Endothelial cell (in vitro differentiated cells): Measurements from ENCODE around the gene SLC7A14. TPM values are rescaled to one million over a fixed set of nuclear protein-coding genes. Genes with fewer than 3 reads are reported as not detected.

Experiments used
- DNase-seq: peaks from one replicate; pipeline ENCODE4 v3.0.0; 2021; ENCODE audit warnings: low spot score
- H3K27ac Mint-ChIP-seq: one replicate; pipeline ENCODE4 v1.8.0; 2021; ENCODE audit warnings: mixed read lengths, inconsistent platforms; ENCODE audit not compliant: unreplicated experiment
- H3K27me3 Mint-ChIP-seq: one replicate; pipeline ENCODE4 v1.8.0; 2021; ENCODE audit warnings: mild to moderate bottlenecking, moderate library complexity, mixed read lengths, inconsistent platforms; ENCODE audit not compliant: unreplicated experiment
- H3K36me3 Mint-ChIP-seq: one replicate; pipeline ENCODE4 v1.8.0; 2021; ENCODE audit warnings: mild to moderate bottlenecking, low read depth, mixed read lengths, inconsistent platforms; ENCODE audit not compliant: unreplicated experiment
- H3K4me1 Mint-ChIP-seq: one replicate; pipeline ENCODE4 v1.8.0; 2021; ENCODE audit warnings: mild to moderate bottlenecking, mixed read lengths, inconsistent platforms; ENCODE audit not compliant: unreplicated experiment
- H3K4me3 Mint-ChIP-seq: one replicate; pipeline ENCODE4 v1.8.0; 2021; ENCODE audit warnings: mild to moderate bottlenecking, mixed read lengths, inconsistent platforms; ENCODE audit not compliant: unreplicated experiment
- H3K9me3 Mint-ChIP-seq: one replicate; pipeline ENCODE4 v1.8.0; 2021; ENCODE audit warnings: mixed read lengths, inconsistent platforms; ENCODE audit not compliant: unreplicated experiment
- CTCF ChIP-seq: fragments of 200-600 bp; sonication (generic); IDR thresholded peaks from one replicate; pipeline ENCODE4 v1.5.0; 2021; ENCODE audit warnings: antibody characterized with exemption; ENCODE audit not compliant: unreplicated experiment
- total RNA-seq: library from RNA; stranded (reverse); fragmentation: NEBNext Ultra II Directional; extraction: Animal tissue kit (Norgen Biotek cat#: 25700); gene quantifications from one replicate; pipeline ENCODE4 v1.2.1, GENCODE V29; 2021; ENCODE audit not compliant: unreplicated experiment

Gene SLC7A14
- total RNA-seq, 1 donor from 2014 or later = 2.5 TPM

- Mint-ChIP-seq H3K27me3 (no peaks in the 10 kb centered on the region), H3K27ac (no peak overlapping the region), H3K4me3 (no peak overlapping the region), H3K4me1 (peaks cover 25% of the 10 kb centered on the region), H3K36me3 (no peaks in the 10 kb centered on the region), H3K9me3 (no peaks in the 10 kb centered on the region)
- no peak for TF ChIP-seq CTCF
- no peak for DNase-seq
These were observed 51.6 kb downstream of the SLC7A14 start for GRCh38 chr3:170534227-170534626.

DNA sequence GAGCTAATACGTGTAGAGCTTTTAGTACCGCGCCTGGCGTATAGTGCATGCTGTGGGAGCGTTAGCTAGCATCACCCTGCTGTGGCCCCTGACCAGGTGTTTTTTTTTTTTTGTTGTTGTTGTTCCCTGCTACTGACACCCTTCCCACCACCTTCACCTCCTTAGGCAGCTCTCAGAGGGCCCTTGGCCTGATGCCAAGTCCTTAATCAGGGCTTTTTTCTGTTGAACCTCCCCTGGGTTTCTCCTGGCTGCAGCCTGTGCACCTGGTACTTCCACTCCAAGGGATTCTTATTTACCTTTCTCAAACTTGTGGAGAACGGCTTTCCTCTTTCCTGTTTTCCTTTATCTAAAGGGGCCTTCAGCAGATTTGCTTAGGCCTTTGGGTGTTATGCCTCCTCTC lies 53.3 kb downstream of the SLC7A14 start:
- Mint-ChIP-seq H3K36me3 (no peaks in the 10 kb centered on the region), H3K27me3 (no peaks in the 10 kb centered on the region), H3K4me3 (no peak overlapping the region), H3K9me3 (no peaks in the 10 kb centered on the region), H3K27ac (no peak overlapping the region), H3K4me1 (peaks cover 25% of the 10 kb centered on the region)
- no peak for TF ChIP-seq CTCF
- no peak for DNase-seq

GRCh38 chr3:170531657-170532335 lies 54.1 kb downstream of the SLC7A14 start:
- no peaks in the 10 kb centered on the region for H3K27me3 Mint-ChIP-seq
- H3K4me3 Mint-ChIP-seq = no peak overlapping the region
- DNase-seq = no peak
- no peaks in the 10 kb centered on the region for H3K36me3 Mint-ChIP-seq
- peaks cover 25% of the 10 kb centered on the region for H3K4me1 Mint-ChIP-seq
- no peaks in the 10 kb centered on the region for H3K9me3 Mint-ChIP-seq
- H3K27ac Mint-ChIP-seq = no peak overlapping the region
- TF ChIP-seq CTCF = no peak

DNA sequence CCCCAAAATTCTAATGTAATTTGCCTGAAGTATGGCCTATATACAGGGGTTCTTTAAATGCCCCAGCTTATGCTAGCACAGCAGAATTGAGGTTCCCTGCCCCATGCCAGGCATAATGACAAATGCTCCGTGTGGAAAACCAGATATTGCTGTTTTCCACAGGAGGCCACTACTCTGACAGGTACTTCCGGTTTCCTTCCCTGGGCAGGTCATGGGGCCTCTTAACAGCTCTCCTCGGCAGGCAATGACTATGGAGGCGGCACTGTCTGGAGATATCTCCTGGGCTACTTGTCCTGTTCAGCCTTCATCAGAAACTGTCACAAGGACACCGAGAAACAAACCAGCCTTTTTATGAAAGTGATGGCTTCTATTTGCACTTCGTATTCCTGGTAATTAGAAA lies 54.8 kb downstream of the SLC7A14 start:
- Mint-ChIP-seq H3K27ac (no peak overlapping the region), H3K4me3 (no peak overlapping the region), H3K4me1 (peaks cover 25% of the 10 kb centered on the region), H3K9me3 (no peaks in the 10 kb centered on the region), H3K36me3 (no peaks in the 10 kb centered on the region), H3K27me3 (no peaks in the 10 kb centered on the region)
- no peak for DNase-seq
- TF ChIP-seq CTCF = no peak

- peaks cover 25% of the 10 kb centered on the region for H3K4me1 Mint-ChIP-seq
- no peak overlapping the region for H3K4me3 Mint-ChIP-seq
- no peaks in the 10 kb centered on the region for H3K36me3 Mint-ChIP-seq
- no peak overlapping the region for H3K27ac Mint-ChIP-seq
- no peaks in the 10 kb centered on the region for H3K9me3 Mint-ChIP-seq
- TF ChIP-seq CTCF = no peak
- no peak for DNase-seq
- H3K27me3 Mint-ChIP-seq = no peaks in the 10 kb centered on the region
These were observed 56.0 kb downstream of the SLC7A14 start for GRCh38 chr3:170529912-170530311.
